ENCODE results near the gene TMEM72. TPM values are rescaled to one million over a fixed set of nuclear protein-coding genes. Genes with fewer than 3 reads are reported as not detected.
A peak's percentile ranks its signal among the peaks of the same experiment; 100 is the strongest.

Gene TMEM72
- total and polyA plus RNA-seq, 2 of the 13 experiments (the other 11 are each of a cell fraction or from before 2014, with no cell fraction given): 0.04 TPM; not detected in 1

DNA sequence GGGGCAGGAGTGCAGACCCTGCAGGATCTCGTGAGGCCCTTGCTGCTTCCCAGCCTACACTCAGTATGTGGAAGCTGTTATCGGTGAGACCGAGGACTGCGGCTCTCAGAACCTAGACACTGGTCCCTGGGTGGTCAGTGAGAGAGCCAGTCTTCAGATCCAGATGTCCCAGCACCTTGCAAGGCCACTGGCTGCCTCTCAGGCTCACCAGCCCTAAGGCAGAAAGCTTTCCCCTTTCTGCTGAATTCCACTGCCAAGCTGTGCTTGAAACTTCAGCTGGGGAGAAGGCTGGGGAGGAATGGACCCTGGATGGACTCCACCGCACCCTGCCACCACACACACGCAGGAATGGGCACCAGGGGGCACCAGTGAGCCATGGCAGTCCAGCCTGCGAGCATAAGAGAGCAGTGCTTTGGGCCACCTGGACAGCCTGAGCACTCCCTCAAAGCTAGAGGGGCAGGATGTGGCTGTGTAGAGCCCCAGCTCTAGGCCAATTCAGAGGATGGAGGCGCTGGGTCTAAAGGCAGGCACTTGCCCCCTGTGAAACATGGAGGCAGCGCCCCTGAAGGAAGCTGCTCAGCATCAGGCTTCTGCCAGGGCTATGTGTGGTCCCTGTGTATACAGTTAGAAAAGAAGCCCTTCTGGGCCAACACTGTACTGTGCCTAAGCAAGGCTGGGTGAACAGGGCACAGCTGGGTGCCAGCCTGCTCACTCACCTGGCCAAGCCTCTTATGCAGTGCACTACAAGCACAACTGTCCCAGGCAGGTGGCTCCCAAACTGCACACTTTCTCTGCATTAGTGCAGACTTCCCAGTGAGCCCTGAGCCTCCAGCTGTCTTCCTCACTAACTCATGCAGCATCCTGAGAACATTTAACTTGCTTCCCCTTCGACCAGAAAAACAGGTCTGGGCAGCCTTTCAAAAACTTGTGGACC, 21.6 kb downstream of the TMEM72 start (continued):
- TF ChIP-seq, protein P1, sequence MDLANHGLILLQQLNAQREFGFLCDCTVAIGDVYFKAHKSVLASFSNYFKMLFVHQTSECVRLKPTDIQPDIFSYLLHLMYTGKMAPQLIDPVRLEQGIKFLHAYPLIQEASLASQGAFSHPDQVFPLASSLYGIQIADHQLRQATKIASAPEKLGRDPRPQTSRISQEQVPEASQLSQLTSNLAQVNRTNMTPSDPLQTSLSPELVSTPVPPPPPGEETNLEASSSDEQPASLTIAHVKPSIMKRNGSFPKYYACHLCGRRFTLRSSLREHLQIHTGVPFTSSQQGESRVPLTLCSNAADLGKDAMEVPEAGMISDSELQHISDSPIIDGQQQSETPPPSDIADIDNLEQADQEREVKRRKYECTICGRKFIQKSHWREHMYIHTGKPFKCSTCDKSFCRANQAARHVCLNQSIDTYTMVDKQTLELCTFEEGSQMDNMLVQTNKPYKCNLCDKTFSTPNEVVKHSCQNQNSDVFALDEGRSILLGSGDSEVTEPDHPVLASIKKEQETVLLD (CRISPR knock-in tag; IDR thresholded peaks at IDR 0.05; ENCODE audit: low read depth): no peak
- TF ChIP-seq TARDBP (CRISPR knock-in tag; IDR thresholded peaks at IDR 0.05) (peak; percentile 66), ZNF83 (CRISPR knock-in tag; IDR thresholded peaks at IDR 0.05; ENCODE audit: borderline replicate concordance) (0 out of 2 replicates have a peak, but pooled peaks have one; percentile 62), MEF2D (CRISPR knock-in tag; IDR thresholded peaks at IDR 0.05) (peak; percentile 72; the same call in 1 of the 2 replicates), ZNF768 (CRISPR knock-in tag; IDR thresholded peaks at IDR 0.05) (peak; percentile 49; the same call in 1 of the 2 replicates), XRCC5 (optimal IDR thresholded peaks at IDR 0.05; ENCODE audit: low read length) (peak; percentile 75), HNF4A (CRISPR knock-in tag; IDR thresholded peaks at IDR 0.05) (peak; percentile 68), ZNF317 (CRISPR knock-in tag; IDR thresholded peaks at IDR 0.05) (peak; percentile 75; the same call in 1 of the 2 replicates), ZNF260 (CRISPR knock-in tag; IDR thresholded peaks at IDR 0.05; ENCODE audit: borderline replicate concordance, low read depth) (no peak), RARA (CRISPR knock-in tag; IDR thresholded peaks at IDR 0.05) (0 out of 2 replicates have a peak, but pooled peaks have one; percentile 15), HNRNPL (IDR thresholded peaks at IDR 0.05; ENCODE audit: low read depth, low read length) (0 out of 2 replicates have a peak, but pooled peaks have one; percentile 38), ZNF331 (CRISPR knock-in tag; IDR thresholded peaks at IDR 0.05) (peak; percentile 38; the same call in 1 of the 2 replicates), ZNF747 (CRISPR knock-in tag; IDR thresholded peaks at IDR 0.05; ENCODE audit: borderline replicate concordance) (no peak), GATAD2A (CRISPR knock-in tag; IDR thresholded peaks at IDR 0.05) (peak; percentile 78), SALL1 (CRISPR knock-in tag; IDR thresholded peaks at IDR 0.05) (peak; percentile 87)
- TF ChIP-seq, protein P2, sequence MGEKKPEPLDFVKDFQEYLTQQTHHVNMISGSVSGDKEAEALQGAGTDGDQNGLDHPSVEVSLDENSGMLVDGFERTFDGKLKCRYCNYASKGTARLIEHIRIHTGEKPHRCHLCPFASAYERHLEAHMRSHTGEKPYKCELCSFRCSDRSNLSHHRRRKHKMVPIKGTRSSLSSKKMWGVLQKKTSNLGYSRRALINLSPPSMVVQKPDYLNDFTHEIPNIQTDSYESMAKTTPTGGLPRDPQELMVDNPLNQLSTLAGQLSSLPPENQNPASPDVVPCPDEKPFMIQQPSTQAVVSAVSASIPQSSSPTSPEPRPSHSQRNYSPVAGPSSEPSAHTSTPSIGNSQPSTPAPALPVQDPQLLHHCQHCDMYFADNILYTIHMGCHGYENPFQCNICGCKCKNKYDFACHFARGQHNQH (CRISPR knock-in tag; IDR thresholded peaks at IDR 0.05): peak; percentile 41; the same call in 1 of the 2 replicates
- TF ChIP-seq, protein P3, sequence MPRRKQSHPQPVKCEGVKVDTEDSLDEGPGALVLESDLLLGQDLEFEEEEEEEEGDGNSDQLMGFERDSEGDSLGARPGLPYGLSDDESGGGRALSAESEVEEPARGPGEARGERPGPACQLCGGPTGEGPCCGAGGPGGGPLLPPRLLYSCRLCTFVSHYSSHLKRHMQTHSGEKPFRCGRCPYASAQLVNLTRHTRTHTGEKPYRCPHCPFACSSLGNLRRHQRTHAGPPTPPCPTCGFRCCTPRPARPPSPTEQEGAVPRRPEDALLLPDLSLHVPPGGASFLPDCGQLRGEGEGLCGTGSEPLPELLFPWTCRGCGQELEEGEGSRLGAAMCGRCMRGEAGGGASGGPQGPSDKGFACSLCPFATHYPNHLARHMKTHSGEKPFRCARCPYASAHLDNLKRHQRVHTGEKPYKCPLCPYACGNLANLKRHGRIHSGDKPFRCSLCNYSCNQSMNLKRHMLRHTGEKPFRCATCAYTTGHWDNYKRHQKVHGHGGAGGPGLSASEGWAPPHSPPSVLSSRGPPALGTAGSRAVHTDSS (CRISPR knock-in tag; conservative IDR thresholded peaks at IDR 0.05): 0 out of 2 replicates have a peak, but pooled peaks have one; percentile 75
- TF ChIP-seq, protein P4, sequence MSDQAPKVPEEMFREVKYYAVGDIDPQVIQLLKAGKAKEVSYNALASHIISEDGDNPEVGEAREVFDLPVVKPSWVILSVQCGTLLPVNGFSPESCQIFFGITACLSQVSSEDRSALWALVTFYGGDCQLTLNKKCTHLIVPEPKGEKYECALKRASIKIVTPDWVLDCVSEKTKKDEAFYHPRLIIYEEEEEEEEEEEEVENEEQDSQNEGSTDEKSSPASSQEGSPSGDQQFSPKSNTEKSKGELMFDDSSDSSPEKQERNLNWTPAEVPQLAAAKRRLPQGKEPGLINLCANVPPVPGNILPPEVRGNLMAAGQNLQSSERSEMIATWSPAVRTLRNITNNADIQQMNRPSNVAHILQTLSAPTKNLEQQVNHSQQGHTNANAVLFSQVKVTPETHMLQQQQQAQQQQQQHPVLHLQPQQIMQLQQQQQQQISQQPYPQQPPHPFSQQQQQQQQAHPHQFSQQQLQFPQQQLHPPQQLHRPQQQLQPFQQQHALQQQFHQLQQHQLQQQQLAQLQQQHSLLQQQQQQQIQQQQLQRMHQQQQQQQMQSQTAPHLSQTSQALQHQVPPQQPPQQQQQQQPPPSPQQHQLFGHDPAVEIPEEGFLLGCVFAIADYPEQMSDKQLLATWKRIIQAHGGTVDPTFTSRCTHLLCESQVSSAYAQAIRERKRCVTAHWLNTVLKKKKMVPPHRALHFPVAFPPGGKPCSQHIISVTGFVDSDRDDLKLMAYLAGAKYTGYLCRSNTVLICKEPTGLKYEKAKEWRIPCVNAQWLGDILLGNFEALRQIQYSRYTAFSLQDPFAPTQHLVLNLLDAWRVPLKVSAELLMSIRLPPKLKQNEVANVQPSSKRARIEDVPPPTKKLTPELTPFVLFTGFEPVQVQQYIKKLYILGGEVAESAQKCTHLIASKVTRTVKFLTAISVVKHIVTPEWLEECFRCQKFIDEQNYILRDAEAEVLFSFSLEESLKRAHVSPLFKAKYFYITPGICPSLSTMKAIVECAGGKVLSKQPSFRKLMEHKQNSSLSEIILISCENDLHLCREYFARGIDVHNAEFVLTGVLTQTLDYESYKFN (CRISPR knock-in tag; conservative IDR thresholded peaks at IDR 0.05): peak; percentile 40; the same call in 1 of the 2 replicates
- TF ChIP-seq, protein P5, sequence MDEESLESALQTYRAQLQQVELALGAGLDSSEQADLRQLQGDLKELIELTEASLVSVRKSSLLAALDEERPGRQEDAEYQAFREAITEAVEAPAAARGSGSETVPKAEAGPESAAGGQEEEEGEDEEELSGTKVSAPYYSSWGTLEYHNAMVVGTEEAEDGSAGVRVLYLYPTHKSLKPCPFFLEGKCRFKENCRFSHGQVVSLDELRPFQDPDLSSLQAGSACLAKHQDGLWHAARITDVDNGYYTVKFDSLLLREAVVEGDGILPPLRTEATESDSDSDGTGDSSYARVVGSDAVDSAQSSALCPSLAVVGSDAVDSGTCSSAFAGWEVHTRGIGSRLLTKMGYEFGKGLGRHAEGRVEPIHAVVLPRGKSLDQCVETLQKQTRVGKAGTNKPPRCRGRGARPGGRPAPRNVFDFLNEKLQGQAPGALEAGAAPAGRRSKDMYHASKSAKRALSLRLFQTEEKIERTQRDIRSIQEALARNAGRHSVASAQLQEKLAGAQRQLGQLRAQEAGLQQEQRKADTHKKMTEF (CRISPR knock-in tag; IDR thresholded peaks at IDR 0.05): peak; percentile 51; the same call in 1 of the 2 replicates
